ENCODE results near the gene DDX10. TPM values are rescaled to one million over a fixed set of nuclear protein-coding genes. Genes with fewer than 3 reads are reported as not detected.

The DDX10 gene
- total RNA-seq, 1 donor from 2014 or later, result 18.3 TPM

GRCh38 chr11:108891909-108892511, 227.1 kb downstream of the DDX10 start:
- DNase-seq (no peak), ATAC-seq (no peak)
- intact Hi-C loops (cut with DNase I), result no loop called here
- Histone ChIP-seq H3K27me3 (no peaks in the 10 kb centered on the region), H3K4me3 (no peak overlapping the region), H3K36me3 (no peaks in the 10 kb centered on the region), H3K27ac (no peak overlapping the region), H3K9me3 (no peaks in the 10 kb centered on the region), H3K4me1 (no peaks in the 10 kb centered on the region)
- no peak for TF ChIP-seq CTCF (IDR thresholded peaks at IDR 0.05)

DNA sequence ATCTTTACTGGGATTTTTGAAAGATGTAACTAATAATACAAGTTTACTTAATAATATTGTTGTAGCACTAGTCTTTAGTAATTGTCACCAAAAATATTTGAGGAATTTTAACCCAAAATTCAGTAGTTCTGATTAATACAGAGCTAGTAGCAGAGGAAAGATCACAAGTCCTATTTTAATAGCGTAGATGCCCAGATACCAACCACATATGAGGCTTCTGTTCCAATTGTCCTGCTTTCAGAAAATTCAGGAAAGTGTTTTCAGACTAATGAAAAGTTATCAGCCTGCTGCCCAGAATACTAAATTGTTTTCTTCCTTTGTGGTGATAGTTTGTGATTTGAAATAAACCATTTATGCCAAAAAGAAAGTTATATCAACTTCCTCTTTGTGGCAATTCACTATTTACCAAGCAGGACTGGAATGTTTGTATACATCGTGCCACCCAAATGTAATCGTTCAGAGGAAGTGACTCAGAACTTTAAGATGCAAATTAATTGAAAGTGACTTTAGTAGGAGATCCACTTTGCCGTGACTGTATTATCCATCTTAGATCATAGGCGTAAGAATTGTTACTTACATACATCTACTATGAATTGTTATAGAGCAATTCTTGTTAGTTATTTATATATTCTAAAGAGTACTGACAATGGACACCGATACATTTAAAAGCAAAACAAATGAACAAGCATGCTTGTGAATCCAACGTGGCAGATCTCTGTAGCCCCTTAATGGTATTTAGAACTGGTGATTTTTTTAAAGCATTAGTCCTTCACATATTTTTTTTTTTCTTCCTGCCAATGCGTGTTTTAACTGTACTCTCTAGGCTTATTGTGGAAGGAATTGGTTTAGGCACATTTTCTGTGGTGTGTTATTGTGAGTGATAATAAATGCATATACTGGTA, 231.0 kb downstream of the DDX10 start:
- no peaks in the 10 kb centered on the region for H3K27me3 ChIP-seq
- intact Hi-C loops (cut with DNase I), result no loop called here
- H3K27ac ChIP-seq, result no peak overlapping the region
- H3K4me1 ChIP-seq, result no peaks in the 10 kb centered on the region
- ATAC-seq (peak; percentile 37), DNase-seq (no peak)
- no peaks in the 10 kb centered on the region for H3K36me3 ChIP-seq
- H3K4me3 ChIP-seq, result no peak overlapping the region
- TF ChIP-seq CTCF (IDR thresholded peaks at IDR 0.05), result no peak
- H3K9me3 ChIP-seq, result no peaks in the 10 kb centered on the region

GRCh38 chr11:108897071-108897481, 232.2 kb downstream of the DDX10 start:
- no peaks in the 10 kb centered on the region for H3K36me3 ChIP-seq
- H3K9me3 ChIP-seq, result no peaks in the 10 kb centered on the region
- no peaks in the 10 kb centered on the region for H3K4me1 ChIP-seq
- no peak for TF ChIP-seq CTCF (IDR thresholded peaks at IDR 0.05)
- no peak overlapping the region for H3K4me3 ChIP-seq
- DNase-seq, result no peak
- no peak for ATAC-seq
- no peaks in the 10 kb centered on the region for H3K27me3 ChIP-seq
- H3K27ac ChIP-seq, result no peak overlapping the region
- intact Hi-C loops (cut with DNase I), result no loop called here

DNA sequence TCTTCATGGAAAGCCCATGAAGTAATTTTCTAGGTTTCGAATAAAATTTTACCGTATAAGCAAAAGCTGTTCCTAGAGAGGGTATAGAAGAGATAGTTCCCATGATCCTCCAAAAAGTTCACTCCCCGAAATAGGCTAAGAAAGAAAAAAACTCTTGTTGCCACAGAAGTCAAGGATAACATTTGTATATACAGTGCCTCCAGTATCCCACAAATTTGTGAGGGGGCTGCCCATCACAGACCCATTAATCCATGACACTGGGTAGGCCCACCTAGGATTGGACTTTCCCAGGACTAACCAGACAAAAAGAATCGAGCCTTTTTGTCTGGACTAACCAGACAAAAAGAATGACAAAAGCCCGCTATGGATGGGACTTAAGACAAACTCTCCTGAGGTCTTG, 233.0 kb downstream of the DDX10 start:
- TF ChIP-seq CTCF (IDR thresholded peaks at IDR 0.05), result no peak
- intact Hi-C loops (cut with DNase I), result no loop called here
- no peak for ATAC-seq
- H3K4me3 ChIP-seq, result no peak overlapping the region
- H3K27ac ChIP-seq, result no peak overlapping the region
- H3K36me3 ChIP-seq, result no peaks in the 10 kb centered on the region
- H3K4me1 ChIP-seq, result no peaks in the 10 kb centered on the region
- DNase-seq, result no peak
- H3K27me3 ChIP-seq, result no peaks in the 10 kb centered on the region
- no peaks in the 10 kb centered on the region for H3K9me3 ChIP-seq

DNA sequence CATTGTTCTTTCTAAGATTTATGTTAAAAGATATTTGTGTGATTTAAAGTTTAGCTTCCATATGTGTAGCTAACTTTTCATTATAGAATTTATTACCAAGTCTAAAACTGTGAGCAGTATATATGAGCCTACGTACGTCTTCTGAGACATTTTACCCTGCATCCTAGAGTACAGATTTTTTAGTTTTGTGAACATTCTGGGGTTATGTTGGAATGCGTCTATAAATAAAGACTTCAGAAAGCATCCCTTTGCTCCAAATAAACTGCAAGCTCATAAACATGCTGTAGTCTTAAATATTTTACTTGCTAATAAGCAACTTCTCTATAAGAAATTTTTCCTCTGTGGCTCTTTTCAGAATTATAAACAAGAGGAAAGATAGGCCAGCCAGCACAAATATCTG, 236.5 kb downstream of the DDX10 start:
- intact Hi-C loops (cut with DNase I), result no loop called here
- ATAC-seq, result no peak

More for the DNA sequence above, 236.5 kb downstream of the DDX10 start:
- DNase-seq, result no peak
- TF ChIP-seq CTCF (IDR thresholded peaks at IDR 0.05), result no peak
- H3K4me3 ChIP-seq, result no peak overlapping the region
- no peaks in the 10 kb centered on the region for H3K36me3 ChIP-seq
- H3K9me3 ChIP-seq, result no peaks in the 10 kb centered on the region
- no peak overlapping the region for H3K27ac ChIP-seq
- no peaks in the 10 kb centered on the region for H3K4me1 ChIP-seq
- H3K27me3 ChIP-seq, result no peaks in the 10 kb centered on the region

All from upper lobe of right lung (tissue), 1 donor.